HepG2 (cell line): ENCODE results near the gene ATP23.

ENCODE experiments used
- CTCF ChIP-seq: sonication (generic); formaldehyde crosslinking; IDR thresholded peaks from 2 replicates; pipeline ENCODE4 v1.5.0; 2020; ENCODE audit warnings: mild to moderate bottlenecking, missing genetic modification reagents, moderate library complexity
- THYN1 ChIP-seq: sonication (generic); formaldehyde crosslinking; IDR thresholded peaks from 2 replicates; pipeline ENCODE4 v1.8.1; 2023; ENCODE audit warnings: low read depth, mild to moderate bottlenecking, moderate library complexity, missing genetic modification reagents, borderline replicate concordance

DNA sequence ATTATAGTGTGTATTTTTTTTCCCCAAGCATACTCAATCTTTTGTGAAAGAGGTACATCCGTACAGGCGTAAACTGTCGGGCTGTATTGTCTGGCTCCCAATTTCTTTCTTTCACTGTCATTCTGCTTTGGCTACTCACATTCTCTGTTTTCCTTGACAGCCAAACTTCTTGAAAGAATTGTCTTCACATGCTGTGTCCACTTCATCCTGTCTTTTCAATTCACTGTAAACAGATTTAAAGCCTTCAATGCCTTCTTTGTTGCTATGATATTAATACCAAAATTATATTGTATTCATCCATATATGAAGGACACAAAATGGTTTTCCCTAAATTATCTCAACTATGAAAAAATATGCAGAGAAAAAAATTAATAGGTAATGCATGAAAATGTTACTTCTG lies 6.0 kb upstream of the ATP23 start:
- TF ChIP-seq CTCF (CRISPR knock-in tag) (no peak), THYN1 (no peak)
